ENCODE measurements around the gene CACNA1D. TPM values are rescaled to one million over a fixed set of nuclear protein-coding genes. Genes with fewer than 3 reads are reported as not detected.
A peak's percentile ranks its signal among the peaks of the same experiment; 100 is the strongest.

The CACNA1D gene
- total and polyA plus RNA-seq, 12 donors: 0.04 to 1.9 (median 0.49) TPM

DNA sequence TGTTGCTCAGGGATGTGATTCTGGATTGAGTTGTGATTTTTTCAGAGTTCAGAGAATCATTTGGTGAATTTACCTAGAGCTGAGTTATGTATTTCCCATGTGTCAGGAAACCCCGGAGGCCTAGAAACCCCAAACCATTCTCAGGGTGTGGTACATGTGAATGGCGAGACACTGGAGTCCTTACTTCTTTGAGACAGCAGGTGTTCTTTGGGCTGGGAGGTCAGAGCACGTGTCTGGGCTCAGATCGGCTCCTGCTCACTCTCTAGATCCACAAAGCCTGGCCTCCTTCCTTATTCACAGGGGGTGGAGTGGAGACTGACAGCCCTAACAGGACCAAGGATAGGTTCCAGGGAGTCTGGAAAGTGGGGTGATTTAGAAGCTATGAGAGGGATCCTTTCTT lies 206.0 kb downstream of the CACNA1D start:
- intact Hi-C loops (cut with DNase I): loop anchor here in 2 of 10 donors (10.0 kb wide), 2 partner anchors 326 to 476 kb away; no protein-coding TSS in a partner anchor
- 77 to 85% methylated on average over 4 of the region's 4 CpGs for WGBS, 2 donors
- Histone ChIP-seq H3K36me3 (no peaks in the 10 kb centered on the region), H3K4me1 (peaks cover 0 to 11% (median 0%) of the 10 kb centered on the region in 9 donors), H3K27me3 (peaks cover 0 to 3% (median 0%) of the 10 kb centered on the region in 7 donors), H3K27ac (no peak overlapping the region), H3K9me3 (no peaks in the 10 kb centered on the region), H3K4me3 (no peak overlapping the region)
- ATAC-seq (no peak), DNase-seq (no peak)
- TF ChIP-seq, protein P1, sequence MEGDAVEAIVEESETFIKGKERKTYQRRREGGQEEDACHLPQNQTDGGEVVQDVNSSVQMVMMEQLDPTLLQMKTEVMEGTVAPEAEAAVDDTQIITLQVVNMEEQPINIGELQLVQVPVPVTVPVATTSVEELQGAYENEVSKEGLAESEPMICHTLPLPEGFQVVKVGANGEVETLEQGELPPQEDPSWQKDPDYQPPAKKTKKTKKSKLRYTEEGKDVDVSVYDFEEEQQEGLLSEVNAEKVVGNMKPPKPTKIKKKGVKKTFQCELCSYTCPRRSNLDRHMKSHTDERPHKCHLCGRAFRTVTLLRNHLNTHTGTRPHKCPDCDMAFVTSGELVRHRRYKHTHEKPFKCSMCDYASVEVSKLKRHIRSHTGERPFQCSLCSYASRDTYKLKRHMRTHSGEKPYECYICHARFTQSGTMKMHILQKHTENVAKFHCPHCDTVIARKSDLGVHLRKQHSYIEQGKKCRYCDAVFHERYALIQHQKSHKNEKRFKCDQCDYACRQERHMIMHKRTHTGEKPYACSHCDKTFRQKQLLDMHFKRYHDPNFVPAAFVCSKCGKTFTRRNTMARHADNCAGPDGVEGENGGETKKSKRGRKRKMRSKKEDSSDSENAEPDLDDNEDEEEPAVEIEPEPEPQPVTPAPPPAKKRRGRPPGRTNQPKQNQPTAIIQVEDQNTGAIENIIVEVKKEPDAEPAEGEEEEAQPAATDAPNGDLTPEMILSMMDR (IDR thresholded peaks at IDR 0.05): no peak

DNA sequence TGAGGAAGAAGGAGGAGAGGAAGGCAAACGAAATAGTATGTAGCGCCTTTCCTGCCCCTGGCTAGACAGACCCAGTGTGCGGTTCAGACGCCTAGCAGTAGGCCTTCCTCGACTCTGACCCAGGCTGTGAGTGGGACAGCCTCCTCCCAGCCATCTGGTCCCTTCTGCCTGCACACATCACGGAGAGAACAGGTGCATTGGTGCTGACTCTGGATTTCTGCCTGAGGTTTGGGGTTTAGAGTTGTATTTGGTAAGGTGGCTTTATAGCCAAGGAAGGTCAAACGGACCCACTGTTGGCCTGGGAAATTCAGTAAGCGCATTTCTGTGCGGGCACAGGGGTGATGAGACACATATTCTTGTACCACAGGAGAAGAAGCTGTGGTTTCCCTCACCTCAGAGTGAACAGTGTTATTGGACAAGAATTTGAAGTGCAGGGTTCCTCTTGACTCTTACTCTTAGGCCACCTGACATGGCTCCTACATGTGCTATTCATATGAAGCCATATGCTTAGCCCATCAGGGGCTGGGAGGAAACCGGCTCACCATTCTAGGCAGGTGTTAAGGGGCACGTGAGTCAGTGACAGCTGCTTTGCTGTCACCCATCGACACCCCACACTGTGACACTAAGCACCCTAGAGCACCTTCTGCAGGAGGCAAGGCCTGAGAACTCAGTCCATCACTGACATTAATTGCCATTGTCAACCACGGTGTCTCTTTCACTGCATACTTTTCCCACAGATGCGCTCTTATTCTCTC lies 208.5 kb downstream of the CACNA1D start:
- WGBS, 2 donors: 85 to 93% methylated on average over 14 of the region's 14 CpGs
- Histone ChIP-seq H3K9me3 (no peaks in the 10 kb centered on the region), H3K36me3 (no peaks in the 10 kb centered on the region), H3K27ac (no peak overlapping the region), H3K4me1 (peaks cover 0 to 26% (median 8%) of the 10 kb centered on the region in 9 donors), H3K4me3 (no peak overlapping the region), H3K27me3 (no peaks in the 10 kb centered on the region)
- intact Hi-C loops (cut with DNase I): loop anchor here in 2 of 10 donors (10.0 kb wide), 2 partner anchors 328 to 478 kb away; no protein-coding TSS in a partner anchor
- TF ChIP-seq, protein P1 (IDR thresholded peaks at IDR 0.05): no peak
- no peak for DNase-seq
- ATAC-seq: no peak

DNA sequence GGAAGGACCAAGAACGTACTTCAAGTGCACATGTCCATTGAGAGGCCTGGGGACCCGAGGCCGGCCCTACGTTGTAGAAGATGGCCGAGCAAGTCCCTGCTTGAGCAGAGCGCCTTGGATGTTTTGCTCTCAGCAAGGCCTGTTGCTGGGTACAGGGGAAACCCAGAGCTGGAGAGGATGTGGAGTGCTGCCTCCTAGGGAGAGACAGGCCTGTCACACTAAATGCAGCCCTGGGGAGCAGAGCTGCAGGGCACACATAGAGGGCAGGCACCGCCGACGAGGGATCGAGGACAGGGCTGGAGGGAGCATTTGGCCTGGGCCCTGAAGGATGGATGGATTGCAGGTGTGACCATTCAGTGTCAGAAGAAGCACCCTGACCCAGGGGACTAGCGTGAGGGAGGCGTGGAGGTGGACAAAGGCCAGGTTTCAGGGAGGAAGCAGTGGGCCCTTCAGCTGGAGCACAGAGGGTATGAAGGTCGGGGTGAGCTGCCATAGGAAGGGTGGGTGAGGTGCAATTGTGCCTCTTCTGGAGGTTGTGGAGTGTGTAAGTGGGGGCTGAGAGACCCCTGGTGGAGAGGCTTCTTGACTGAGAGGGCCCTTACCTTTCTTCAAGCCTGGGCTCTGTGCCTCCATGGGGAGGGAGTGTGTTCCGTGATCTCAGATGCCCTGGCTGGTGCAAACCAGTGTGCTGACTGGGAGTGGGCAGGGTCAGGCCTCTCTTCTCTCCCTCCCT lies 209.4 kb downstream of the CACNA1D start:
- no peaks in the 10 kb centered on the region for H3K27me3 ChIP-seq
- H3K4me3 ChIP-seq: no peak overlapping the region
- intact Hi-C loops (cut with DNase I): loop anchor here in 2 of 10 donors (10.0 kb wide), 2 partner anchors 329 to 479 kb away; no protein-coding TSS in a partner anchor
- peaks cover 0 to 33% (median 8%) of the 10 kb centered on the region in 9 donors for H3K4me1 ChIP-seq
- H3K27ac ChIP-seq: peak overlapping the region in 1 of 10 donors; percentile 24
- no peaks in the 10 kb centered on the region for H3K9me3 ChIP-seq
- TF ChIP-seq, protein P1 (IDR thresholded peaks at IDR 0.05): no peak
- WGBS, 2 donors: 86 to 87% methylated on average over 14 of the region's 14 CpGs
- H3K36me3 ChIP-seq: no peaks in the 10 kb centered on the region
- peak in 3 of 8 donors; percentile 5 to 24 (median 12) for ATAC-seq
- no peak for DNase-seq

DNA sequence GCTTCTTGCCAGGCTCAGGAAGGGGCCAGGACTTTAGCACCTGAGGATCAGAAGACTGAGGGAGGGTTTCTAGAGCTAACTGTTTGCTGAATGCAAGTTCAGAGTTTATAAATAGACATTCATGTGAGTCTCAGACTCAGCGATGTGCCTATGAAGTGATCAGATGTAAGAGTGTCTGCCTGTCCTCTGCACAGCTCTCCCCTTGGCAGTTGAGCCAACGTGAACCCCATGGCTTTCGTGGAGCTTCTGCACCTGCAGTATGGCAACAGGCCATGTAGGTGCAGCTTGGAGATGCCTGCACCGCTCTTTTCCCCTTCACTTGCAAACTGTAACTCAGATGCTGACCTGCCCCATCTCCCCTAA lies 209.9 kb downstream of the CACNA1D start:
- H3K27ac ChIP-seq: peak overlapping the region in 1 of 10 donors; percentile 24
- H3K9me3 ChIP-seq: no peaks in the 10 kb centered on the region
- no peak for DNase-seq
- peaks cover 0 to 33% (median 8%) of the 10 kb centered on the region in 9 donors for H3K4me1 ChIP-seq
- TF ChIP-seq, protein P1 (IDR thresholded peaks at IDR 0.05): no peak
- intact Hi-C loops (cut with DNase I): loop anchor here in 2 of 10 donors (10.0 kb wide), 2 partner anchors 330 to 480 kb away; no protein-coding TSS in a partner anchor
- WGBS, 2 donors: 55 to 70% methylated on average over 4 of the region's 4 CpGs
- peak in 2 of 8 donors; percentile 24 to 27 for ATAC-seq
- no peaks in the 10 kb centered on the region for H3K27me3 ChIP-seq
- H3K4me3 ChIP-seq: no peak overlapping the region
- H3K36me3 ChIP-seq: no peaks in the 10 kb centered on the region
